SIG-M5 (cell line): Measurements from ENCODE around the gene NPPB.

Experiments
- DNase-seq: peaks from one replicate; lab custom pipeline; 2025; lab: John Stamatoyannopoulos, UW

NPPB gene

GRCh38 chr1:11857164-11857851 is 1.4 kb downstream of the NPPB start:
- DNase-seq, result no peak

- no peak for DNase-seq
Observed at GRCh38 chr1:11856698-11857097, 2.0 kb downstream of the NPPB start.

GRCh38 chr1:11855430-11855829 is 3.3 kb downstream of the NPPB start:
- DNase-seq, result no peak

GRCh38 chr1:11854519-11854918 is 4.2 kb downstream of the NPPB start:
- DNase-seq, result no peak

GRCh38 chr1:11851180-11851579 is 7.6 kb downstream of the NPPB start:
- peak; percentile 62 for DNase-seq

- no peak for DNase-seq
Observed at GRCh38 chr1:11850156-11850555, 8.6 kb downstream of the NPPB start.

- no peak for DNase-seq
Observed at GRCh38 chr1:11848373-11848700, 10.4 kb downstream of the NPPB start.

GRCh38 chr1:11847667-11848372 is 10.9 kb downstream of the NPPB start, which contains the start of gene NPPA:
TSS of gene NPPA (minus strand) at chr1:11847783. CDS start at chr1:11847684, 99 bp downstream.
- DNase-seq, result no peak

- no peak for DNase-seq
Observed at GRCh38 chr1:11845641-11846335, 13.0 kb downstream of the NPPB start.

- no peak for DNase-seq
Observed at GRCh38 chr1:11842154-11843041, 16.3 kb downstream of the NPPB start.

- DNase-seq, result no peak
Observed at GRCh38 chr1:11841245-11842153, 17.2 kb downstream of the NPPB start.

GRCh38 chr1:11839727-11840705 is 18.7 kb downstream of the NPPB start:
- no peak for DNase-seq

GRCh38 chr1:11838349-11839272 is 20.1 kb downstream of the NPPB start:
- DNase-seq, result no peak

- DNase-seq, result no peak
Observed at GRCh38 chr1:11837767-11838348, 20.9 kb downstream of the NPPB start.

- no peak for DNase-seq
Observed at GRCh38 chr1:11836955-11837766, 21.6 kb downstream of the NPPB start.

GRCh38 chr1:11835441-11836225 is 23.1 kb downstream of the NPPB start:
- DNase-seq, result no peak

- DNase-seq, result no peak
Observed at GRCh38 chr1:11833900-11834299, 24.8 kb downstream of the NPPB start.
